Measurements from ENCODE around the gene POFUT2.
"Not testable (repeated sequence)": the region's sequence is repeated elsewhere in the genome, so short reads cannot be mapped to it uniquely, and the experiment has no call there.

The POFUT2 gene

GRCh38 chr21:45326169-45326851, 38.6 kb upstream of the POFUT2 start:
- no peak for DNase-seq (ENCODE audit: low read depth)

DNA sequence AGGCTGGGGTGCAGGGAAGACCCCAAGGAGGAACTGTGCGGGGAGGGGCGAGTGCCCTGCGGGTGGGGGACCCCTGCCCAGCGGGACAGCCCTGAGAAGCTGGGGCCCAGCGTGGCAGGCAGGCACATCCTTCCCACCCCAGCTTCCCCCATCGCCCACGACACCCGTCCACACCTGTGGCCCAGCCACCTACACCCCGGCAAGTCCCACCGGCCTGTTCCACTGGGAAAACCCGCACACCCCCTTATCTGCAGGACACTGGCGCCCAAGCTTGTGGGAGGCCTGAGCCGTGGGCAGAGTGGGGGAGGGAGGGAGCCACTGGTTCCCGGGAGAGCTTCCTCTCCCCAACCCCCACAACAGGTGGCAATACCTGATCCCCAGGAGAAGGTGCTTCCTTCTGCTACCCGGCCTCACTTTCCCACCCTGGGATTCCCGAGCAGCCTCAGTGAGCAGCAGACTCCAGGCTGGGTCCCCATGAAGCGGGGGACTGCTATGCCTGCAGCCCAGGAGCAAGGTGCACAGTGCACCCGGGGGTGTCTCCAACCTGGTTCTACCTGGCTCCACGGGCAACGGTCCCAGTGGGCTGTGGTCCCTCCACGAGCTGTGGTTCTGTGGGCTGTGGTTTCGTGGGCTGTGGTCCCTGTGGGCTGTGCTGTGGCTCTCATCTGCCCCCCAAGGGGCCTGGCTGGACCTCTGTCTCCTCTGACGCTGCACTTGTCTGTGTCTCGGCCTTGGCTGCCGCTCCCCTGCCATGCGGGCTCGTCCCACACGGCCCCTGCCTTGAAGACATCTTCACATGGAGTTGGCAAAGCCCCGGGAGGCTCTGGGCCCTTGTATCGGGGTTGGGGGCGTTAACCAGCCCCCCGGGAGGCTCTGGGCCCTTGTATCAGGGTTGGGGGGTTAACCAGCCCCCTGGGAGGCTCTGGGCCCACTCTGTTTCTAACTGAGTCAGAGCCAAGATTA, 37.8 kb upstream of the POFUT2 start:
- no peak for DNase-seq (ENCODE audit: low read depth)

- no peak for DNase-seq (ENCODE audit: low read depth)
Measured at GRCh38 chr21:45324489-45325205, 37.0 kb upstream of the POFUT2 start.

DNA sequence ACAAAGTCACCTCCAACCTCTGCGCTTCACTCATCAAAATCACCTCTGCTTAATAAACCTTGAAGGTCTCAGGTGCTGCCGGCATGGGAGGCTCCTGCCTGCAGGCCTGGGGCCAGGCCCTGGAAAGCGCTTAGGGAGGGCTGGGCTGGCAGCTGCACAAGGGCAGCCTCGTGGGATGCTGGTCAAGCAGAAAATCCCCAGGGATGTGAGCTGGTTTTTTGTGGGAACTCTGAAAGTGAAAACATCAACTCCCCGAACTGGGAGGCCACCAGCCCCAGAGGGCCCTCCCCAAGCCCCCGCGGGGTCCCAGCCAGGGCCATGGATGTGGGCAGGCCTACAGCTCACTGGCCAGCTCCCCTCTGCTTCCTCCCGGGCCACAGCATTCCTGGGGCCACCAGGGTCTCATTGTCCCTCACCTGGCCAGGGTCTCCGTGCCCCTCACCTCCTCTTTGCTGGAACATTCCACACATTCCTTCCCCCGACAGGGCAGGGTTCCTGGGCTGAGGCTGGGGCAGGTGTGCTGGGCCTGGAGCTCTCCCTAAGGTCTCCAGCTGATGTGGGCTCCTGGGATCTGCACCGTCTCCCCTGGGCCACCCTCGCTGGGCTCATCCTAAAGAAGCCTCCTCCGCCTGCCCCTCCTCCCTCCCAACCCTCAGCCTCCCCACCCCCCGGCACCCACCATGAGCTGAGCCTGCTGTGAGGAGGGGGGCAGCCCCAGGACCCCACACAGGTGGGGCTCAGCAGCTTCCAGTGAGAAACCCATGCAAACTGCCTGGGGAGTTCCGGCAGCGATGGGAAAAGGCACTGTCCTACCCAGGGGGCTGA, 36.0 kb upstream of the POFUT2 start:
- no peak for DNase-seq (ENCODE audit: low read depth)

DNA sequence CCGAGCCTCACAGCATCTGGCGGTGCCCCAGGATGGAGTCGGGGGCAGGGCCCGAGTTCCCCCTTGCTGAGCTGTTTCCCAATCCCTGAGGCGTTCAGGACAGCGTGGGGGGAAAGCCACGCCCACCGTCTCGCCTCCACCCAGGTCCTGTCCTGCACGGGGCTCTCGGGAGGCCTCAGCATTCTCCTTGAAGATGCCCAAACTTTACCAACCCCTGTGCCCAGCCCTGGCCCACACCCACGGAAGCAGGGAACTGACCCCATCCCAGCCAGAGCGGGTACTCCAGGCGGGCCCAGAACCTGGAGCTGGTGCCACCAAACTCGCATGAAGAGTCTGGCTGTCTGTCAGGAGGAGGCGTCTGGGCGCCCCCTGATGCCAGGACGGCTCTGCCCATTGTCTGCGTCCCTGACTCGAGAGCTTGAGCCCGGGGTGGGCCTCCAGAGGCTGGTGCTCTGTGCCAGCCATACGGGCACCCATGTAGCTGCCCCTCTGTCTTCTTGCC, 35.3 kb upstream of the POFUT2 start:
- no peak for DNase-seq (ENCODE audit: low read depth)

- DNase-seq (ENCODE audit: low read depth), result no peak
Measured at GRCh38 chr21:45322231-45322959, 34.7 kb upstream of the POFUT2 start.

DNA sequence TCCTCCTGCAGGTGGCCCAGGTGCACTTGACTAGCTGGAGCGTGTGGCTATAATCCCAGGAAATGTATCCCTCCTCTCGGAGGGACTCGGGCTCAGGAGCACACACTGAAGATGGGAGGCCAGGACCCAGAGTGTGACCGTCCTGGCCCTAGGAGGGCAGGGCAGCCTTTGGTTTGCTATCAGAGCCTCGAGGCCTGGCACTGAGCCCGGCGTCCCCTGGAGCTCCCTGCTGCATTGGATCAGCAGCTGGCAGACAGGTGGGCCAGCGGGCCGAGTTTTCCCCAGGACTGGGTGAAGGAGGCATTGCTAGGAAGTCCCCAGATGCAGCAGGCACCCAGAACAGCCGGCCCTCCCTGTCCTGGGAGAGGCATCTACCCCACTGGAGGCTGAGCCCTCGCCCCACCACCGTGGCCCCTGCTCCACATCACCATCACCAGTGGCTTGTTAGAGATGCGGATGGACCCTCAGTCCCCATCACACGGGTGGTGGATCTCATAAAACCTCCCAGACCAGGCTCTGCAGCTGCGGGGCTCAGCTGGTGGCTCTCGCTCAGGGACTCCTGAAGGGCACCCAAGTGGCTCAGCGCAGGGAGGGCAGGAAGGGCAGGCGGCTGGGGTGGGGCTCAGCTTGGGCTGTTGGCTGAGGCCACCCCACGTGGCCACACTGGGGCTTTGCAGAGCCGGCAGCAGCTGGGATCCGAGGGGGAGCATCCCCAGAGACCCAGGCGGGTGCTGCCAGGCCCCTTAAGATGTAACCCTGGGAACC, 32.7 kb upstream of the POFUT2 start:
- DNase-seq (ENCODE audit: low read depth), result no peak

DNA sequence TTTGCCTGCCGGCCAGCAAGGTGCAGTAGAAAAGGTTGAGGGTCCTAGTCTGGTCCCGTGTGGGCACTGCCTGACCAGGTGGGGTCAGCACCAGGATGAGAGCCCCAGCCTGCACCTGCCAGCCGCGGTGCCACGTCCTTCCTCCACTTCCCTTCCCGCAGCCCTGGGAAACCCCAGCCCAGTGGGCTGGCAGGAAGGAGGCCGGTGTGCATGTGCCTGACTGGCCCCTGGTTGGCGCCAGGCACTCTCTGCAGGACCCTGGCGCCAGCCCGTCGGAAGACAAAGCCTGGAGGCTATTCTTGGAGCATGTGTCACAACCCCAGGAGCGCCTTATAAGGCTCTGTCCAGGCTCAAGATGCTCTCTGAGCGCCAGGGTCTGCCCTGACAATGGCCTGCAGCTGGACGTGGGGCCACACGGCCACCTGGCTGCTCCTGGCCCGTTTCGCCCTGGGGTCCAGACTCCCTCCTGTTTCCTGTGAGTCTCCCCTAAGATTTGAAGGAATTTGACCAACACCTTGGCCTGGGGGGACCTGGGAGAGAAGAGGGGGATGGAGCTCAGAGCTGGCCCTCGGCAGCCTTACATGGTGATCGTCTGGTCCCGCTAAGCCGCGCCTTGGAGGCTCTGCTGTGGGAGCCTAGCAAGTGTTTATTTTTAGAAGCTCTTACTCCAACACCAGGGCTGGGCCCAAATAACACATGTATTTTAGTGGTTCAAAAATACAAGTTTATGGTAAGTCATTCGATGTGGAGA, 31.9 kb upstream of the POFUT2 start:
- no peak for DNase-seq (ENCODE audit: low read depth)

DNA sequence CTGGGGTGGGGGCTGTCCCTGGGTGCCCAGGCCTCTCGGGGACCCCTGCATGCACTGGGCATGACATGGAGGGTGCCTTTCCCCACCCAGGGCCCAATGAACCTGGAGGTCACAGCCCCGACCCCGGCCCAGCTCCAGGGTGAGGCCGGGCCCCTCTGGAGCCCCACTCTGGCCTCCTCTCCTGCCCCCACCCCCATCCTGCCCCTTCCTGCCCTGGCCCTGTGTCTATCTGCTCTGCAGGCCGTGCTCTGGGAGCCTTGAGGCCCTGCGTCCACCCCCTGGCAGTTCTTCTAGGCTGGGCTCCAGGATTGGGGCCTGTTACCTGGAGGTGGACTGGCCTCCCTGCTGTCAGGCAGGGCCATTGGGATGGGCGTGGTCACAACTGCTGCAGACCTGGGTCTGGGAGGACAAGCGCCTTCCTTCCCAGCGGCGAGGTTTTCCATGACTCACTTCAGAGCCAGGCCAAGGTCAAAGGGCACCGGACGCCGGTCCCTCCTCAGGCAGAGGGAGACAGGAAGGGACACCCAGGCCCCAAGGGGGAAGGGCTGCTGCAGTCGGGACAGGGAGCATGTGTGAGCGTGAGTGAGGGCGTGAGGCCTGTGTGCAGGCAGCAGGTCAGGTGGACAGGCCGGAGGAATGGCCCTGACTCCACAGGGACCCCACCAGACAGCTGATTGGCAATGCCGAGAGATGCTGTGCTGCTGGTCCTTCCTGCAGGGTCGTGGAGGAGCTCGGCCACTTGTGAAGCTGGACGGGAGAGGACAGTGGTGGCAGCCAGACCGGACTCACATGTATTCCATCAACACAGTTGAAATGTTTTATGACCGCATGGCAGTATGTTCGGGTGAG, 31.1 kb upstream of the POFUT2 start:
- no peak for DNase-seq (ENCODE audit: low read depth)

GRCh38 chr21:45318146-45318555, 30.5 kb upstream of the POFUT2 start:
- DNase-seq (ENCODE audit: low read depth), result no peak

DNA sequence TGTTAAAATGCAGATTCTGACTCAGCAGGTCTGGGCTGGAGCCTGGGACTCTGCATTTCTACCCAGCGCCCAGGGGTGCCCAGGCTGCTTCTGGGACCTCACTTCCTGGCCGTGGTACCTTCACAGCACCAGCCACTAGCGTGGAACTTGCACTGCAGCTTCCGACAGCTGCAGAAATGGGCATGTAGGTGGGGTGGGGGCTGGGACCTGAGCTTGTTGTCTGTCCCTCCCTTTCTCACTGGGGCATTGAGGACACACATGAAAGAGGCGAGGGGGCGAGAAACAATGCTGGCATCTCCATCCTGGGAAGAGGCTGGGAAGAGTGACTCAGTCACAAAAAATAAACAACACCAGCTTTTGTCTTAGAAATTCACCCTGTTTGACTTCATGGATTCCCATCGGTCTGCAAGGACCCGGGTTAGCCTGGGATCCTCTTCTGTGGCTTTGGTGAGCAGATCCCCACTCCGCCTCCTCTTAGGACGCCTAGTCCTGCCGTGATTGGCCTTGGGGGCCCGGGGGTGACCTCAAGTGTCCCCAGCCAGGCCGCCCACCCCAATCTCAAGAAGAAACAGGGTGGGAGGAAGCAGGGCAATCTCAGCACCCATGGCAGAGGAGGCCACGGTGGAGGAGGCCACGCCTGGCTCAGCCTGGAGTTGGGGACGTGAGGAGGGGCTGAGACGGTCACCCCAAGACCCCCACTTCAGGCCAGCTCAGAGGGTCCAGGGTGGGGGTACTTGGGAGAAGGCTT, 29.9 kb upstream of the POFUT2 start:
- DNase-seq (ENCODE audit: low read depth), result no peak

- DNase-seq (ENCODE audit: low read depth), result no peak
Measured at GRCh38 chr21:45316871-45317397, 29.2 kb upstream of the POFUT2 start.

DNA sequence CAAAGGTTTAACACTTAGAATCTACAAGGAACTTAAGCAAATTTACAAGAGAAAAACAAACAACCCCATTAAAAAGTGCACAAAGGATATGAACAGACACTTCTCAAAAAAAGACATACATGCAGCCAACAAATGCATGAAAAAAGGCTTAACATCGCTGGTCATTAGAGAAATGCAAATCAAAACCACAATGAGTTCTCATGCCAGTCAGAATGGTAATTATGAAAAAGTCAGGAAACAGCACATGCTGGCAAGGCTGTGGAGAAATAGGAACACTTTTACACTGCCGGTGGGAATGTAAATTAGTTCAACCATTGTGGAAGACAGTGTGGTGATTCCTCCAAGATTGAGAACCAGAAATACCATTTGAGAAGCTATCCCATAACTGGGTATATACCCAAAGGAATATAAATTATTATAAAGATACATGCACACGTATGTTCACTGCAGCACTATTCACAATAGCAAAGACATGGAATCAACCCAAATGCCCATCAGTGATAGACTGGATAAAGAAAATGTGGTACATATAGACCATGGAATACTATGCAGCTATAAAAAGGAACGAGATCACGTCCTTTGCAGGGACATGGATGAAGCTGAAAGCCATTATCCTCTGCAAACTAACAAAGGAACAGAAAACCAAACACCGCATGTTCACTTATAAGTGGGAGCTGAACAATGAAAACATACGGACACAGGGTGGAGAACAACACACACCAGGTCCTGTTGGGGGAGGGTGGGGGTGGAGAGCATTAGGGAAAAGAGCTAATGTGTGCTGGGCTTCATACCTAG, 28.2 kb upstream of the POFUT2 start:
- not testable (repeated sequence) for DNase-seq (ENCODE audit: low read depth)

- no peak for DNase-seq (ENCODE audit: low read depth)
Measured at GRCh38 chr21:45313682-45314081, 26.0 kb upstream of the POFUT2 start.

GRCh38 chr21:45313015-45313414, 25.3 kb upstream of the POFUT2 start:
- DNase-seq (ENCODE audit: low read depth), result no peak

DNA sequence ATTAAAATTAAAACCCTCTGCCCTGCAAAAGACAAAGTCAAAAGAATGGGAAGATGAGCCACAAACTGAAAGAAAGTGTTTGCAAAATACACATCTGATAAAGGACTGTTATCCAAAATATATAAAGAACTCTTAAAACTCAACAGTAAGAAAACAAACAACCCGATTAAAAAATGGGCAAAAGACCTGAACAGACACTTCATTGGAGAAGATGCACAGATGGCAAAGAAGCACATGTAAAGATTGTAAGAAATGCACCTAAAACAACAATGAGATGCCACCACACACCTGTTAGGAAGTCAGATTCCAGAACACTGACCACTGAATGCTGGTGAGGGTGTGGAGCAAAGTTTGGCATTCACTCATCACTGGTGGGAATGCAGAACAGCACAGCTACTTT, 24.6 kb upstream of the POFUT2 start:
- DNase-seq (ENCODE audit: low read depth), result no peak

DNA sequence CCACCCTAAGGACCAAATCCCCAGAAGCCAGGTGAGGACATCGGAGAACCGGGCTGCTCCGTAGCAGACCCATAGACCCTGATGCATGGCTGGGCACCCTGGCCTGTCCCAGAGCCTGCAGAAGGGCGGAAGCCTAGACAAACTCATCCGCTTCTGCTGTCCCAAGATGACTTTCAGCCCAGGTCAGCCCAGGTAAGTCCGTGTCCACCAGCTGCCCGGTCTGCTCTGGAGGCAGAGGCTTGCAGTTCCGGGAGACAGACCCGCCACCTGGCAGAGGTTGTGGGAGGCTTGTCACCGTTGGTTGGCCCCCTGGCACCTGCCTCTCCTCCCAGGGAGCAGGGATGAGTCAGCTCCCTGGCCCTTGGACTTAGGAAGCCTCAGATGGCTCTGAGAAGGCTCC, 22.8 kb upstream of the POFUT2 start:
- no peak for DNase-seq (ENCODE audit: low read depth)

Data from activated T-cell treated with anti-CD3 and anti-CD28 coated beads for 24 hours (primary cell).